GM12801 (cell line): Measurements from ENCODE around the gene DNAH8.

Experiments used
- CTCF ChIP-seq: IDR thresholded peaks from one replicate; pipeline ENCODE4 v1.5.1; 2011; ENCODE audit warnings: control low read depth; ENCODE audit not compliant: insufficient read length; ENCODE audit errors: extremely low read depth

Gene DNAH8

GRCh38 chr6:38882157-38882556, 167.0 kb downstream of the DNAH8 start:
- no peak for TF ChIP-seq CTCF

- TF ChIP-seq CTCF: no peak
Measured at GRCh38 chr6:38897507-38897906, 182.4 kb downstream of the DNAH8 start.

- no peak for TF ChIP-seq CTCF
Measured at GRCh38 chr6:38901802-38902522, 186.9 kb downstream of the DNAH8 start.

GRCh38 chr6:38906582-38906981, 191.5 kb downstream of the DNAH8 start:
- no peak for TF ChIP-seq CTCF

- no peak for TF ChIP-seq CTCF
Measured at GRCh38 chr6:38907264-38907663, 192.2 kb downstream of the DNAH8 start.

GRCh38 chr6:38909015-38909730, 194.1 kb downstream of the DNAH8 start:
- TF ChIP-seq CTCF: no peak

GRCh38 chr6:38910207-38910606, 195.1 kb downstream of the DNAH8 start:
- TF ChIP-seq CTCF: no peak
